NT2/D1 (cell line): ENCODE results near the gene SYNPO2L.
"Not testable (repeated sequence)": the region's sequence is repeated elsewhere in the genome, so short reads cannot be mapped to it uniquely, and the experiment has no call there.

Experiments
- YY1 ChIP-seq: IDR thresholded peaks from 2 replicates; pipeline ENCODE4 v1.6.1; 2011; ENCODE audit not compliant: insufficient read length, insufficient read depth
- ZNF274 ChIP-seq: IDR thresholded peaks from 2 replicates; pipeline ENCODE4 v1.6.1; 2011; ENCODE audit warnings: mild to moderate bottlenecking, low read depth, low read length

DNA sequence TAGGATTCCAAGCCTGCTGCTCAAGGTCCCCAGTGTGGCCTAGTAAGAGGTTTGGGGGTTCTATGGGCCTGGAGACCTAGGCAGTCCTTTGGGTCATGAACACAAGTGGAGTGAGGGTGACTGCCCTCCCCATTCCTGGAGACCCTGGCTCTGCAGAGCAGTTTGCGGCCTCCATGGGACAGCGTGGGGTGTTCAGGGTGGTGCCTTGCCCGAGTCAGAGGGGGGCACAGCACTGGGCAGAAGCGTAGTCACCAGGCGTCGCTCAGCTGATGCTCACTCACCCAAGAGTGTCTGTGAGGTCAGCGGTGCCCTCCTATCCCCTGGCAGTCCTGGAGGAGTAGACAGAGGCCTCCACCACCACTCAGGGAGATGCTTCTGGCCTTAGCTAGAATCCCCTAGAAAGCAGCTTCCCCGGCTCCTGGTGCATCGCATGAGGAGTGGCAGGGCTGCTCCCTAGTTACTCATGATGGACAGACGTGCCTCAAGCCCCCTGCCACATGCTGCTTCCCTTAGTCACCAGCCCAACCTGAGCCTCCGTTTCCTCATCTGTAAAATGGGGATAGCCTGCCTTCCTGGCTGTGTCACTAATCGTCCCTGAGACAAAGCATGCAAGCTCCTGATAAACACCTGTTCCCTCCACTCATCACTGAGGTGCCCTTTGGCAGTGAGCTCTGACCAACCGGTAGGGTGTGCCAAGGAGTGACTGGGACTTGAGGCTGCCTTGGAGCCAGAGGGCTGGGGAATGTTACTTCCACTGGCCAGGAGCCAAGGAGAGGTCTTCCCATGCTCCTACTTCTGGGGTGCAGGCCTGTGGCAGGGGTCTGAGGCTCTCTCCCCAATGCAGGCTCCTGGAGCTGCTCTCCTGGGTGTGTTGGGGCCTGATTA, 8.6 kb upstream of the SYNPO2L start:
- TF ChIP-seq ZNF274, YY1: not testable (repeated sequence)
